DMS153 (cell line): Measurements from ENCODE around the gene BIN1.

Experiments
- DNase-seq: peaks from one replicate; lab custom pipeline; 2025; lab: John Stamatoyannopoulos, UW

The BIN1 gene

GRCh38 chr2:126999106-126999756 is 107.7 kb downstream of the BIN1 start:
- DNase-seq, result no peak

- no peak for DNase-seq
Observed at GRCh38 chr2:126998486-126998885, 108.5 kb downstream of the BIN1 start.
